H1 (cell line): ENCODE data around the gene ZNF213. TPM values are rescaled to one million over a fixed set of nuclear protein-coding genes. Genes with fewer than 3 reads are reported as not detected.

Experiments
- CTCF ChIA-PET: fragments of 300-600 bp; sonication (Branson Sonifier 250); formaldehyde crosslinking; loops from one replicate; lab custom pipeline; 2021; ENCODE audit not compliant: partially characterized antibody; lab: Charles Lee
- POLR2A ChIA-PET: fragments of 300-600 bp; sonication (Branson Sonifier 250); formaldehyde crosslinking; loops from one replicate; lab custom pipeline; 2021; ENCODE audit warnings: inconsistent platforms; ENCODE audit not compliant: partially characterized antibody; lab: Charles Lee
- DNase-seq, 2 experiments: peaks; one replicate each; pipeline versions ENCODE4 v3.0.0 to v3.0.0-alpha.2; 2010 to 2022; ENCODE audit warnings: low spot score in 2 of 2, low read depth in 1 of 2, mixed read lengths in 1 of 2
- FAIRE-seq: peaks from 2 replicates; lab custom pipeline; 2011; peaks lifted over from hg19 to GRCh38; lab: Jason Lieb, UNC
- H2AFZ ChIP-seq: 2 replicates; pipeline ENCODE4 v1.8.1; 2012; ENCODE audit warnings: low read length, inconsistent platforms
- H2AK5ac ChIP-seq: 2 replicates; pipeline ENCODE4 v1.6.1; 2013; ENCODE audit warnings: low read depth, low read length
- H2BK120ac ChIP-seq: replicated peaks from 2 replicates; pipeline ENCODE3; 2013; ENCODE audit warnings: low read depth, low read length, inconsistent platforms
- H2BK12ac ChIP-seq: 2 replicates; pipeline ENCODE4 v1.6.1; 2013; ENCODE audit warnings: low read depth, low read length
- H2BK15ac ChIP-seq: 2 replicates; pipeline ENCODE4 v1.6.1; 2013; ENCODE audit warnings: low read length
- H2BK20ac ChIP-seq: 2 replicates; pipeline ENCODE4 v1.6.1; 2013; ENCODE audit warnings: low read length
- H2BK5ac ChIP-seq: 2 replicates; pipeline ENCODE4 v1.6.1; 2013; ENCODE audit warnings: low read depth, low read length
- H3K14ac ChIP-seq: 2 replicates; pipeline ENCODE4 v1.6.1; 2013; ENCODE audit warnings: inconsistent platforms; ENCODE audit not compliant: insufficient read length
- H3K18ac ChIP-seq: 2 replicates; pipeline ENCODE4 v1.6.1; 2013; ENCODE audit warnings: low read length; ENCODE audit errors: extremely low read depth
- H3K23ac ChIP-seq: 2 replicates; pipeline ENCODE4 v1.6.1; 2013; ENCODE audit warnings: inconsistent platforms; ENCODE audit not compliant: insufficient read length
- H3K23me2 ChIP-seq: 2 replicates; pipeline ENCODE4 v1.6.1; 2013; ENCODE audit warnings: low read depth, low read length
- H3K27ac ChIP-seq: 2 replicates; pipeline ENCODE4 v1.6.1; 2011; ENCODE audit warnings: low read depth, low read length, inconsistent platforms
- H3K27me3 ChIP-seq, 4 experiments: replicated peaks in 1 of 4; 1 replicate in 1 of 4; 2 replicates in 3 of 4; pipeline versions ENCODE4 v1.6.1 to v1.8.1; 2011 to 2013; ENCODE audit warnings: low read length in 3 of 4, mild to moderate bottlenecking in 3 of 4, inconsistent platforms in 2 of 4, mixed read lengths in 2 of 4, moderate library complexity in 1 of 4; ENCODE audit not compliant: control insufficient read depth in 3 of 4, insufficient read depth in 3 of 4; ENCODE audit errors: extremely low read depth in 1 of 4
- H3K36me3 ChIP-seq, 4 experiments: 2 replicates each; pipeline versions ENCODE4 v1.6.1 to v1.8.1; 2011 to 2013; ENCODE audit warnings: mild to moderate bottlenecking in 4 of 4, low read length in 3 of 4, moderate library complexity in 2 of 4, control low read depth in 1 of 4, inconsistent platforms in 1 of 4; ENCODE audit not compliant: insufficient read depth in 4 of 4, control insufficient read depth in 2 of 4
- H3K4ac ChIP-seq: replicated peaks from 2 replicates; pipeline ENCODE3; 2013; ENCODE audit warnings: low read length, low read depth, mixed read lengths, inconsistent platforms; ENCODE audit not compliant: insufficient read length
- H3K4me1 ChIP-seq, 4 experiments: replicated peaks in 1 of 4; 1 replicate in 1 of 4; 2 replicates in 3 of 4; pipeline versions ENCODE4 v1.6.1 to v1.8.1; 2011 to 2013; ENCODE audit warnings: low read length in 3 of 4, inconsistent platforms in 2 of 4, mixed read lengths in 1 of 4; ENCODE audit not compliant: insufficient read depth in 4 of 4, control insufficient read depth in 3 of 4
- H3K4me2 ChIP-seq, 2 experiments: 2 replicates each; pipeline versions ENCODE4 v1.6.1 to v1.8.1; 2011 to 2013; ENCODE audit warnings: low read depth in 2 of 2, low read length in 2 of 2, control low read depth in 1 of 2, inconsistent platforms in 1 of 2, mild to moderate bottlenecking in 1 of 2; ENCODE audit not compliant: insufficient read depth in 1 of 2
- H3K4me3 ChIP-seq, 4 experiments: fragments of 200-600, 300-600 bp in 1 of 4; sonication (generic), shearing (Covaris generic), sonication (Bioruptor Twin) in 1 of 4; 2 replicates each; pipeline versions ENCODE4 v1.5.1 to v1.8.1; 2011 to 2016; ENCODE audit warnings: low read length in 4 of 4, low read depth in 3 of 4, control low read depth in 2 of 4, inconsistent platforms in 2 of 4, mild to moderate bottlenecking in 2 of 4, mixed read lengths in 1 of 4, moderate library complexity in 1 of 4; ENCODE audit not compliant: insufficient read depth in 2 of 4; ENCODE audit errors: extremely low read depth in 1 of 4
- H3K56ac ChIP-seq: replicated peaks from 2 replicates; pipeline ENCODE3; 2013; ENCODE audit warnings: low read depth, mild to moderate bottlenecking, mixed read lengths, low read length, inconsistent platforms; ENCODE audit not compliant: insufficient read length
- H3K79me1 ChIP-seq: 2 replicates; pipeline ENCODE4 v1.6.1; 2013; ENCODE audit warnings: low read depth, low read length, control low read depth
- H3K79me2 ChIP-seq, 2 experiments: 2 replicates each; pipeline versions ENCODE4 v1.6.1 to v1.8.1; 2012 to 2013; ENCODE audit warnings: low read length in 2 of 2, mild to moderate bottlenecking in 2 of 2, inconsistent platforms in 1 of 2; ENCODE audit not compliant: insufficient read depth in 2 of 2, control insufficient read depth in 1 of 2
- H3K9ac ChIP-seq, 4 experiments: replicated peaks in 1 of 4; 1 replicate in 1 of 4; 2 replicates in 3 of 4; pipeline versions ENCODE4 v1.6.1 to v1.8.1; 2011 to 2013; ENCODE audit warnings: low read depth in 3 of 4, low read length in 3 of 4, control low read depth in 2 of 4, mild to moderate bottlenecking in 2 of 4, moderate library complexity in 2 of 4, inconsistent platforms in 1 of 4; ENCODE audit errors: extremely low read depth in 1 of 4
- H3K9me3 ChIP-seq, 2 experiments: 2 replicates each; pipeline versions ENCODE4 v1.6.1 to v1.8.1; 2012 to 2013; ENCODE audit warnings: mild to moderate bottlenecking in 2 of 2, moderate library complexity in 2 of 2, control low read depth in 1 of 2, inconsistent platforms in 1 of 2, low read depth in 1 of 2, low read length in 1 of 2, mixed read lengths in 1 of 2; ENCODE audit not compliant: insufficient read depth in 2 of 2
- H4K20me1 ChIP-seq, 2 experiments: replicated peaks in 1 of 2; 2 replicates each; pipeline versions ENCODE3 to v1.8.1; 2011 to 2013; ENCODE audit warnings: inconsistent platforms in 2 of 2, low read length in 2 of 2, mild to moderate bottlenecking in 1 of 2; ENCODE audit not compliant: insufficient read depth in 2 of 2, control insufficient read depth in 1 of 2
- H4K5ac ChIP-seq: 2 replicates; pipeline ENCODE4 v1.6.1; 2013; ENCODE audit warnings: low read length, low read depth, mixed read lengths, inconsistent platforms; ENCODE audit not compliant: insufficient read length
- H4K8ac ChIP-seq: 2 replicates; pipeline ENCODE4 v1.8.0; 2013; ENCODE audit warnings: mild to moderate bottlenecking, moderate library complexity, low read length, inconsistent platforms; ENCODE audit not compliant: insufficient read depth; ENCODE audit errors: extremely low read depth
- H4K91ac ChIP-seq: replicated peaks from 2 replicates; pipeline ENCODE3; 2013; ENCODE audit warnings: low read length, mixed read lengths, inconsistent platforms; ENCODE audit not compliant: insufficient read length
- ATF2 ChIP-seq: IDR thresholded peaks from 2 replicates; pipeline ENCODE4 v1.6.1; 2012; ENCODE audit warnings: low read length, inconsistent platforms
- BACH1 ChIP-seq: IDR thresholded peaks from 2 replicates; pipeline ENCODE4 v1.6.1; 2012; ENCODE audit warnings: low read length, improper control_type of control experiment
- CREB1 ChIP-seq: IDR thresholded peaks from 2 replicates; pipeline ENCODE4 v1.6.1; 2012; ENCODE audit warnings: inconsistent platforms
- CTBP2 ChIP-seq: IDR thresholded peaks from 2 replicates; pipeline ENCODE4 v1.7.0; 2011; ENCODE audit warnings: borderline replicate concordance, mild to moderate bottlenecking, moderate library complexity, mixed read lengths, low read length; ENCODE audit not compliant: insufficient read depth, insufficient read length
- JUND ChIP-seq: IDR thresholded peaks from 2 replicates; pipeline ENCODE4 v1.6.1; 2011; ENCODE audit warnings: mild to moderate bottlenecking, improper control_type of control experiment, low read length
- PHF8 ChIP-seq: fragments of 200-600 bp; sonication (generic); conservative IDR thresholded peaks from 2 replicates; pipeline ENCODE4 v1.7.1; 2012; ENCODE audit warnings: low read depth, mild to moderate bottlenecking, inconsistent platforms, low read length, moderate library complexity
- SP1 ChIP-seq: IDR thresholded peaks from 2 replicates; pipeline ENCODE4 v1.6.1; 2011; ENCODE audit warnings: low read depth, low read length
- SUZ12 ChIP-seq: fragments of 200-600 bp; sonication (generic); IDR thresholded peaks from 2 replicates; pipeline ENCODE4 v1.6.1; 2012; ENCODE audit warnings: mild to moderate bottlenecking, inconsistent platforms, low read length, moderate library complexity, mixed read lengths
- USF2 ChIP-seq: IDR thresholded peaks from 2 replicates; pipeline ENCODE4 v1.6.1; 2011; ENCODE audit warnings: low read length, improper control_type of control experiment
- WGBS, 2 experiments: shearing (Covaris generic) in 1 of 2; methylation state at CpG; one replicate each; pipeline versions ENCODE4 v1.1.6 to v1.1.7; 2013 to 2015; ENCODE audit warnings: low lambda C conversion rate in 2 of 2, mixed read lengths in 2 of 2, inconsistent platforms in 1 of 2, low coverage in 1 of 2, missing lambda C conversion rate in 1 of 2; ENCODE audit not compliant: insufficient replicate concordance in 2 of 2, insufficient coverage in 1 of 2, insufficient read length in 1 of 2; ENCODE audit errors: extremely low coverage in 1 of 2, missing lambda C conversion rate in 1 of 2; 5-methylcytosine and 5-hydroxymethylcytosine counted together
- polyA plus RNA-seq, 7 experiments: library from polyadenylated mRNA; depleted of rRNA in 3 of 7; stranded (reverse) in 5 of 7; unstranded in 2 of 7; fragments of >200 nt in 5 of 7; fragments of 200-250 nt in 2 of 7; gene quantifications; 1 replicate in 5 of 7; 2 replicates in 1 of 7; 4 replicates in 1 of 7; pipeline versions ENCODE4 v1.2.1 to v1.2.3, GENCODE V29; 2011 to 2013; ENCODE audit warnings: missing spikeins in 2 of 7, mixed read lengths in 2 of 7
- total RNA-seq: library from RNA; stranded (reverse); fragmentation: NEBNext Ultra II Directional; extraction: Animal tissue kit (Norgen Biotek cat#: 25700); gene quantifications from 2 replicates; pipeline ENCODE4 v1.2.1, GENCODE V29; 2021

Gene ZNF213
- total and polyA plus RNA-seq, 2 of the 8 experiments (the other 6 are each of a cell fraction or from before 2014, with no cell fraction given) = 1.6 to 6.9 TPM

GRCh38 chr16:3119701-3120408, 15.0 kb upstream of the ZNF213 start:
- Histone ChIP-seq H3K36me3 (peaks cover 0 to 27% (median 12%) of the 10 kb centered on the region in 4 experiments; a peak in 7 of 8 replicates), H3K4me3 (no peak overlapping the region), H3K27me3 (no peaks in the 10 kb centered on the region), H4K5ac (no peak overlapping the region), H3K23ac (no peak overlapping the region), H3K79me1 (no peaks in the 10 kb centered on the region), H3K23me2 (peaks cover 10% of the 10 kb centered on the region), H3K4ac (no peak overlapping the region), H2BK12ac (no peak overlapping the region), H3K4me1 (peaks cover 0 to 6% (median 1%) of the 10 kb centered on the region in 4 experiments; a peak in 3 of 7 replicates), H3K4me2 (no peak overlapping the region), H2BK5ac (no peak overlapping the region), H2BK15ac (no peak overlapping the region), H3K56ac (no peak overlapping the region), H3K18ac (no peak overlapping the region), H3K14ac (no peak overlapping the region), H2BK120ac (no peak overlapping the region), H4K91ac (no peak overlapping the region), H3K79me2 (no peaks in the 10 kb centered on the region; a peak in 1 of 4 replicates), H2AFZ (no peak overlapping the region), H4K20me1 (peaks cover 0 to 10% of the 10 kb centered on the region in 2 experiments), H3K9me3 (no peaks in the 10 kb centered on the region), H2AK5ac (no peak overlapping the region), H4K8ac (no peak overlapping the region), H2BK20ac (no peak overlapping the region), H3K27ac (no peak overlapping the region), H3K9ac (no peak overlapping the region)
- DNase-seq = no peak
- ChIA-PET CTCF (interaction anchor here (0.6 to 36.8 kb wide), 7 partner anchors 8 to 1066 kb away, joined by 3 to 619 read pairs (median 18); partner anchors contain the start of genes ZNF205, ZNF213 and ZSCAN10), POLR2A (interaction anchor here (0.6 to 7.2 kb wide), 10 partner anchors 8 to 99 kb away, joined by 3 to 168 read pairs (median 6); partner anchors contain the start of genes HCFC1R1, THOC6, TNFRSF12A and ZNF205)
- FAIRE-seq = no peak
- WGBS, 2 experiments = 94% methylated on average over 48 of the region's 57 CpGs; no CpG with 5 or more reads in 1 of the 2 experiments
- TF ChIP-seq JUND (no peak), SP1 (no peak), CREB1 (no peak), USF2 (no peak), PHF8 (no peak), CTBP2 (no peak), SUZ12 (no peak), BACH1 (no peak), ATF2 (no peak)
